Stimulated activated naive CD8-positive, alpha-beta T cell treated with anti-CD3 and anti-CD28 coated beads, Interleukin-15, amount 100 ng/mL, for 72 hours (primary cell): ENCODE measurements around the gene MAGI2.

Experiments used
- ATAC-seq: fragments of 150-1000 bp; cut with Tn5 transposase; 2 replicates; pipeline ENCODE4 v1.10.0; 2021; ENCODE audit warnings: mild to moderate bottlenecking, moderate library complexity
- DNase-seq, 2 donors: peaks; one replicate each; pipeline ENCODE4 v3.0.0; 2021 to 2022
- H3K27ac Mint-ChIP-seq, 2 donors: one replicate each; pipeline ENCODE4 v1.8.0; 2022; ENCODE audit warnings: mild to moderate bottlenecking in 2 of 2, mixed read lengths in 2 of 2, moderate library complexity in 2 of 2
- H3K27me3 Mint-ChIP-seq: one replicate; pipeline ENCODE4 v1.8.0; 2022; ENCODE audit warnings: mixed read lengths
- H3K4me1 Mint-ChIP-seq: one replicate; pipeline ENCODE4 v1.8.0; 2022; ENCODE audit warnings: mild to moderate bottlenecking, mixed read lengths
- H3K4me3 Mint-ChIP-seq, 2 donors: one replicate each; pipeline ENCODE4 v1.8.0; 2022; ENCODE audit warnings: mild to moderate bottlenecking in 2 of 2, mixed read lengths in 2 of 2, moderate library complexity in 1 of 2
- H3K9me3 Mint-ChIP-seq, 2 donors: one replicate each; pipeline ENCODE4 v1.8.0; 2022; ENCODE audit warnings: mixed read lengths in 2 of 2

MAGI2 gene

GRCh38 chr7:78912781-78913180 lies 540.7 kb downstream of the MAGI2 start:
- no peak for ATAC-seq
- Mint-ChIP-seq H3K27me3 (no peaks in the 10 kb centered on the region), H3K4me3 (no peak overlapping the region), H3K9me3 (peaks cover 0 to 4% of the 10 kb centered on the region in 2 donors), H3K27ac (no peak overlapping the region), H3K4me1 (no peaks in the 10 kb centered on the region)
- DNase-seq: no peak

GRCh38 chr7:78906735-78907134 lies 546.7 kb downstream of the MAGI2 start:
- Mint-ChIP-seq H3K9me3 (peaks cover 0 to 10% of the 10 kb centered on the region in 2 donors), H3K4me3 (no peak overlapping the region), H3K4me1 (no peaks in the 10 kb centered on the region), H3K27ac (no peak overlapping the region), H3K27me3 (no peaks in the 10 kb centered on the region)
- ATAC-seq (no peak), DNase-seq (no peak)

- H3K4me1 Mint-ChIP-seq: no peaks in the 10 kb centered on the region
- H3K27ac Mint-ChIP-seq: no peak overlapping the region
- ATAC-seq: no peak
- H3K4me3 Mint-ChIP-seq: no peak overlapping the region
- peaks cover 0 to 11% of the 10 kb centered on the region in 2 donors for H3K9me3 Mint-ChIP-seq
- no peaks in the 10 kb centered on the region for H3K27me3 Mint-ChIP-seq
- DNase-seq: no peak
Observed at GRCh38 chr7:78905436-78905835, 548.0 kb downstream of the MAGI2 start.

GRCh38 chr7:78904983-78905382 lies 548.5 kb downstream of the MAGI2 start:
- Mint-ChIP-seq H3K4me3 (no peak overlapping the region), H3K27me3 (no peaks in the 10 kb centered on the region), H3K4me1 (no peaks in the 10 kb centered on the region), H3K9me3 (peaks cover 0 to 15% of the 10 kb centered on the region in 2 donors), H3K27ac (no peak overlapping the region)
- no peak for DNase-seq
- no peak for ATAC-seq

DNA sequence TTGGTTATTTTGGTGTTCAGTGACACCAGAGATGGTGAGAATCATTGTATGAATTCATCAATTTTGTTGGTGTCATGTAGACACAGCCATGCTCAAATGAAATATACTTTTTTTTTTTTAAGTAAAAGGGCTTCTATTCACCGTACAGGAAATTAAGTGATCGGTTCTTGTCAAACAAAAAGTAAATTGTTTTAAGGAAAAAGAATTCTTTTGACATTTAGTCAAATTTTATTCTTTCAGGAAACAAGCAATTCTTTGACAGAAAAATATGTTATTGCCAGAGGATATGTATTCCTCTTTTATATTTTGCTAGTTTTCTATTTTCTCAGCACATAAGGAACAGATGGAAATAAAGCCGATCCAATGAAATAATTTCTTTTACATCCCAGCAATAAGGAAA lies 551.9 kb downstream of the MAGI2 start:
- H3K4me1 Mint-ChIP-seq: no peaks in the 10 kb centered on the region
- DNase-seq (no peak), ATAC-seq (no peak)
- H3K9me3 Mint-ChIP-seq: peaks cover 0 to 10% of the 10 kb centered on the region in 2 donors
- no peak overlapping the region for H3K4me3 Mint-ChIP-seq
- no peak overlapping the region for H3K27ac Mint-ChIP-seq
- no peaks in the 10 kb centered on the region for H3K27me3 Mint-ChIP-seq

GRCh38 chr7:78900806-78901205 lies 552.7 kb downstream of the MAGI2 start:
- Mint-ChIP-seq H3K9me3 (peaks cover 0 to 10% of the 10 kb centered on the region in 2 donors), H3K27ac (no peak overlapping the region), H3K27me3 (no peaks in the 10 kb centered on the region), H3K4me3 (no peak overlapping the region), H3K4me1 (no peaks in the 10 kb centered on the region)
- DNase-seq (no peak), ATAC-seq (no peak)

GRCh38 chr7:78895393-78895792 lies 558.1 kb downstream of the MAGI2 start:
- Mint-ChIP-seq H3K9me3 (peaks cover 2 to 4% of the 10 kb centered on the region in 2 donors), H3K4me1 (no peaks in the 10 kb centered on the region), H3K27me3 (no peaks in the 10 kb centered on the region), H3K27ac (no peak overlapping the region), H3K4me3 (no peak overlapping the region)
- no peak for ATAC-seq
- DNase-seq: no peak

DNA sequence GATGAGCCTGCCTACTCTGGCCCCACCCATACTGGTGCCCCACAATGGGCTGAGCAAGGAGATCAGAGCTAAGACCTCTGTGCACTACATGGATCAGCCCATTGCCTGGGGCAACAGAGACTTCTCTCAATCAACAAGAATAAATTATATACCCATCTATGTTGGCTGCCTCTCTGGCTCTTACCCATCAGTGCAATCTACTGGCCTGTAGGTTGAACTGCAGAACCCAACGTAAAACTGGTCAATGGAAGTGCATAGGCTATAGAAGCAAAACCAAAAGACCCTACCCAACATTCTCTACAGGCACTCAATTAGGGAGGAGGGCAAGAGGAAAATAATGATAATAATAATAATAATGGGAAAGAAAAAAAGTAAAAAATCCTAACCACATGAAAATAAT lies 574.3 kb downstream of the MAGI2 start:
- H3K9me3 Mint-ChIP-seq: peaks cover 6 to 28% of the 10 kb centered on the region in 2 donors
- no peak for ATAC-seq
- no peak overlapping the region for H3K4me3 Mint-ChIP-seq
- no peaks in the 10 kb centered on the region for H3K27me3 Mint-ChIP-seq
- H3K4me1 Mint-ChIP-seq: no peaks in the 10 kb centered on the region
- no peak overlapping the region for H3K27ac Mint-ChIP-seq
- no peak for DNase-seq

- H3K4me1 Mint-ChIP-seq: no peaks in the 10 kb centered on the region
- no peak for DNase-seq
- H3K27ac Mint-ChIP-seq: no peak overlapping the region
- H3K27me3 Mint-ChIP-seq: no peaks in the 10 kb centered on the region
- H3K4me3 Mint-ChIP-seq: no peak overlapping the region
- ATAC-seq: no peak
- peaks cover 7 to 15% of the 10 kb centered on the region in 2 donors for H3K9me3 Mint-ChIP-seq
Observed at GRCh38 chr7:78873117-78873516, 580.4 kb downstream of the MAGI2 start.

GRCh38 chr7:78864339-78864738 lies 589.1 kb downstream of the MAGI2 start:
- no peaks in the 10 kb centered on the region for H3K27me3 Mint-ChIP-seq
- H3K4me1 Mint-ChIP-seq: no peaks in the 10 kb centered on the region
- no peak for ATAC-seq
- no peak overlapping the region for H3K4me3 Mint-ChIP-seq
- peaks cover 10 to 12% of the 10 kb centered on the region in 2 donors for H3K9me3 Mint-ChIP-seq
- no peak for DNase-seq
- H3K27ac Mint-ChIP-seq: no peak overlapping the region

DNA sequence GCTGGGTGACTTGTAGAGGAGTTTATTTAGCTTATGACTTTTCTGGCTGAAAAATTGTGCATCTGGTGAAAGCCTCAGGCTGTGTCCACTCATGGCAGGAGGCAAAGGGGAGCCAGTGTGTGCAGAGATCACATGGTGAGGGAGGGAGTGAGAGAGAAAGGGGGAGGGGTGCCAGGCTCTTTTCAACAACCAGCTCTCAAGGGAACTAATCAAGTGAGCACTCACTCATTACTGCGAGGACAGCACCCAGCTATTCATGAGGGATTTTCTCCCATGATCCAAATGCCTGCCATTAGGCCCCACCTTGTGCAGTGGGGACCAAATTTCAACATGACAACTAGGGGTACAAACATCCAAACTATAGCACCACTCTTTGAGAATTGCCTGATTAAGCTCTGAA lies 590.2 kb downstream of the MAGI2 start:
- Mint-ChIP-seq H3K4me3 (no peak overlapping the region), H3K27me3 (no peaks in the 10 kb centered on the region), H3K4me1 (no peaks in the 10 kb centered on the region), H3K9me3 (peaks cover 10 to 16% of the 10 kb centered on the region in 2 donors), H3K27ac (no peak overlapping the region)
- ATAC-seq: no peak
- DNase-seq: no peak

GRCh38 chr7:78862411-78862900 lies 591.0 kb downstream of the MAGI2 start:
- Mint-ChIP-seq H3K4me3 (no peak overlapping the region), H3K4me1 (no peaks in the 10 kb centered on the region), H3K27ac (no peak overlapping the region), H3K9me3 (peaks cover 10 to 17% of the 10 kb centered on the region in 2 donors), H3K27me3 (no peaks in the 10 kb centered on the region)
- ATAC-seq (no peak), DNase-seq (no peak)

- no peak overlapping the region for H3K27ac Mint-ChIP-seq
- DNase-seq (no peak), ATAC-seq (no peak)
- no peaks in the 10 kb centered on the region for H3K27me3 Mint-ChIP-seq
- H3K9me3 Mint-ChIP-seq: peaks cover 0 to 3% of the 10 kb centered on the region in 2 donors
- H3K4me1 Mint-ChIP-seq: no peaks in the 10 kb centered on the region
- no peak overlapping the region for H3K4me3 Mint-ChIP-seq
Observed at GRCh38 chr7:78852951-78853350, 600.5 kb downstream of the MAGI2 start.

- Mint-ChIP-seq H3K27ac (no peak overlapping the region), H3K4me3 (no peak overlapping the region), H3K9me3 (no peaks in the 10 kb centered on the region), H3K27me3 (no peaks in the 10 kb centered on the region), H3K4me1 (no peaks in the 10 kb centered on the region)
- DNase-seq: no peak
- ATAC-seq: no peak
Observed at GRCh38 chr7:78850093-78850740, 603.2 kb downstream of the MAGI2 start.

DNA sequence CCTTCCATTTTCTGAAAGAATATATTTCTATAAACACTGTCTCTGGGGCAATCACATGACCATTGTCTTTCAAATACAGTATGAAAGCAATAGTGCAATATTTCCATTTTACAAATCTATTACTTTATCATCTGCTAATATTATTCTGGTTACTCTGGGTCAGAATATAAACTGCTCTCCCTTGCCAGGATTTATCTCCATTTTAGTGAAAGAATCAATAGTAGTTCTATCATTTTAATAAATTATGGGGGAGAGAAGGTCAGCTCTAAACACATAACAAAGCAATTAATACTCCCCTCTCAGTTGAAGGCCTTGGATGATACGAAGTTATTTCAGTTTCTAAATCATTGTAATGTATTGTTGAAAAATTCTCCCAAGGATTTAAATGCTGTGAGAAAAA lies 608.3 kb downstream of the MAGI2 start:
- DNase-seq (no peak), ATAC-seq (no peak)
- Mint-ChIP-seq H3K27ac (no peak overlapping the region), H3K4me1 (no peaks in the 10 kb centered on the region), H3K27me3 (no peaks in the 10 kb centered on the region), H3K9me3 (peaks cover 0 to 9% of the 10 kb centered on the region in 2 donors), H3K4me3 (no peak overlapping the region)

DNA sequence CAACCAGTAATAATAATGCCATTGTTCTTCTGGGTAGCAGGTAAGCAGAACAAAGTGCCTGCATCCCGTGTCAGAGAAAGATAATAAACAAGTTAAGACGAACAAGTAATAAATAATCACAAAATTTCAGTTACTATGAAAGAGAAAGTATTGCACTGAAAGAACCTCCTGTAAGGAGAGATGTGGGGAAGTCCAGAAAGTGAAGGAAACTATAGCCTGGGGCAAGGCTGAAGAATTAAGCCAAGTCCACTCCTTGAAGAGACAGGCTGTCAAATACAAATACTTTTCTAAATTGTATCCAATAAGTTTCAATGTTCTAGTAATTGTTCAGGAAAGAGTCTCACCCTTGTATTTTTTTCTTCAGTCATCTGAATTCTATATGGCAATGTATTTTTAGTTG lies 611.4 kb downstream of the MAGI2 start:
- H3K9me3 Mint-ChIP-seq: peaks cover 0 to 16% of the 10 kb centered on the region in 2 donors
- ATAC-seq: no peak

DNA sequence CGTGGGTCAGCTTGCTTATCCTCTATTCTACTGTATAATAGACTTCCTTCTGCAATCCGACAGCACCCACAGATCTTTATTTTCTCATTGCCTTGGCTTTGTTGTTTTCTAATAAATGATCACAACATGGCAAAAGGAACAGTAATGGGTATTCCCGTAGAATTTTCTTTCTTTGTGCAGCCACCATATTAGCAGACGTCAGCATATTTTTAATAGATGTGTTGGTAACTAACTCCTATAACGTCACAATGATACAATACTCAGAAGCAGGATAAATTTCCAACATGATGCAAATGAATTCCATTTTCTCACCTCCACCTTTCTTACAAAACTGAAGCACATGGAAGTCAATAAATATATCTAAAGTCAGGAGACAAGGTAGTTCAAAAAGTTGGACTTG lies 617.6 kb downstream of the MAGI2 start:
- H3K9me3 Mint-ChIP-seq: peaks cover 0 to 16% of the 10 kb centered on the region in 2 donors
- no peak for DNase-seq
- no peak overlapping the region for H3K27ac Mint-ChIP-seq
- no peak overlapping the region for H3K4me3 Mint-ChIP-seq
- no peak for ATAC-seq
- H3K27me3 Mint-ChIP-seq: no peaks in the 10 kb centered on the region
- H3K4me1 Mint-ChIP-seq: no peaks in the 10 kb centered on the region

More for the DNA sequence above, 611.4 kb downstream of the MAGI2 start:
- Mint-ChIP-seq H3K4me3 (no peak overlapping the region), H3K27ac (no peak overlapping the region), H3K4me1 (no peaks in the 10 kb centered on the region), H3K27me3 (no peaks in the 10 kb centered on the region)
- DNase-seq: no peak
